HG02885 (cell line): ENCODE data around the gene IP6K1.
"Not testable (repeated sequence)": the region's sequence is repeated elsewhere in the genome, so short reads cannot be mapped to it uniquely, and the experiment has no call there.

ENCODE experiments used
- ATAC-seq: cut with Tn5 transposase; IDR thresholded peaks from one replicate; pipeline ENCODE4 v1.9.1; 2021; ENCODE audit warnings: mild to moderate bottlenecking; ENCODE audit not compliant: unreplicated experiment, poor library complexity

IP6K1 gene

GRCh38 chr3:49772703-49773102 is 13.6 kb downstream of the IP6K1 start:
- no peak for ATAC-seq

- no peak for ATAC-seq
Observed at GRCh38 chr3:49771340-49771938, 14.9 kb downstream of the IP6K1 start.

- no peak for ATAC-seq
Observed at GRCh38 chr3:49769926-49770325, 16.4 kb downstream of the IP6K1 start.

- ATAC-seq, result no peak
Observed at GRCh38 chr3:49769286-49769915, 16.9 kb downstream of the IP6K1 start.

GRCh38 chr3:49763981-49764380 is 22.4 kb downstream of the IP6K1 start:
- no peak for ATAC-seq

- ATAC-seq, result no peak
Observed at GRCh38 chr3:49761661-49762060, 24.7 kb downstream of the IP6K1 start.

- ATAC-seq, result no peak
Observed at GRCh38 chr3:49759226-49759625, 27.1 kb downstream of the IP6K1 start.

- ATAC-seq, result no peak
Observed at GRCh38 chr3:49757197-49757596, 29.1 kb downstream of the IP6K1 start.

- no peak for ATAC-seq
Observed at GRCh38 chr3:49756036-49756435, 30.3 kb downstream of the IP6K1 start.

- ATAC-seq, result no peak
Observed at GRCh38 chr3:49754536-49754935, 31.8 kb downstream of the IP6K1 start.

- no peak for ATAC-seq
Observed at GRCh38 chr3:49751501-49751900, 34.8 kb downstream of the IP6K1 start.

- ATAC-seq, result no peak
Observed at GRCh38 chr3:49750056-49750455, 36.3 kb downstream of the IP6K1 start.

GRCh38 chr3:49748874-49749273 is 37.5 kb downstream of the IP6K1 start:
- ATAC-seq, result not testable (repeated sequence)

- no peak for ATAC-seq
Observed at GRCh38 chr3:49747792-49748480, 38.4 kb downstream of the IP6K1 start.

GRCh38 chr3:49745986-49746385 is 40.4 kb downstream of the IP6K1 start:
- ATAC-seq, result no peak

- no peak for ATAC-seq
Observed at GRCh38 chr3:49740427-49740826, 45.9 kb downstream of the IP6K1 start.

GRCh38 chr3:49738067-49738713 is 48.2 kb downstream of the IP6K1 start:
- no peak for ATAC-seq

- no peak for ATAC-seq
Observed at GRCh38 chr3:49734752-49735151, 51.6 kb downstream of the IP6K1 start.

GRCh38 chr3:49733551-49733950 is 52.8 kb downstream of the IP6K1 start:
- no peak for ATAC-seq

- ATAC-seq, result no peak
Observed at GRCh38 chr3:49732597-49732996, 53.7 kb downstream of the IP6K1 start.

- ATAC-seq, result no peak
Observed at GRCh38 chr3:49729966-49730609, 56.3 kb downstream of the IP6K1 start.
